Heart left ventricle (tissue), 16 donors: ENCODE measurements around the gene GABRB3. TPM values are rescaled to one million over a fixed set of nuclear protein-coding genes. Genes with fewer than 3 reads are reported as not detected.

ENCODE experiments used
- ATAC-seq, 4 donors: fragments of 200-7000 bp; cut with Tn5 transposase; one replicate each; pipeline ENCODE4 v1.9.1; 2020 to 2022; ENCODE audit warnings: moderate library complexity in 4 of 4, mild to moderate bottlenecking in 3 of 4, moderate number of reproducible peaks in 1 of 4
- DNase-seq, 5 donors: peaks; one replicate each; pipeline ENCODE4 v3.0.0-alpha.2; 2020
- H3K27ac ChIP-seq, 12 donors: fragments of 200-600 bp; sonication (generic) in 4 of 12; one replicate each; pipeline versions ENCODE4 v1.5.0 to v1.8.0; 2016 to 2022; ENCODE audit warnings: mild to moderate bottlenecking in 2 of 12
- H3K27me3 ChIP-seq, 9 donors: fragments of 200-600 bp; sonication (generic) in 2 of 9; one replicate each; pipeline versions ENCODE4 v1.5.1 to v1.8.0; 2016 to 2022; ENCODE audit warnings: mild to moderate bottlenecking in 3 of 9
- H3K36me3 ChIP-seq, 9 donors: fragments of 200-600 bp; sonication (generic) in 2 of 9; one replicate each; pipeline versions ENCODE4 v1.5.0 to v1.8.0; 2018 to 2022; ENCODE audit warnings: mild to moderate bottlenecking in 2 of 9
- H3K4me1 ChIP-seq, 12 donors: fragments of 200-600 bp; sonication (generic) in 4 of 12; one replicate each; pipeline versions ENCODE4 v1.5.0 to v1.8.0; 2016 to 2022; ENCODE audit warnings: mild to moderate bottlenecking in 3 of 12
- H3K4me3 ChIP-seq, 12 donors: fragments of 200-600 bp; sonication (generic) in 4 of 12; one replicate each; pipeline versions ENCODE4 v1.5.0 to v1.8.0; 2017 to 2022; ENCODE audit warnings: mild to moderate bottlenecking in 9 of 12, moderate library complexity in 4 of 12
- H3K9me3 ChIP-seq, 12 donors: fragments of 200-600 bp; sonication (generic) in 4 of 12; one replicate each; pipeline versions ENCODE4 v1.5.0 to v1.8.0; 2016 to 2022; ENCODE audit warnings: mild to moderate bottlenecking in 1 of 12
- POLR2A ChIP-seq, 2 donors: fragments of 450-650 bp; IDR thresholded peaks; one replicate each; pipeline ENCODE4 v1.6.1; 2017; ENCODE audit warnings: antibody characterized with exemption in 2 of 2, mild to moderate bottlenecking in 2 of 2, moderate library complexity in 2 of 2
- WGBS, 4 donors: extraction: QIAGEN DNeasy Blood & Tissue Kit in 2 of 4; methylation state at CpG; one replicate each; pipeline versions ENCODE4 v1.1.5 to v1.1.7; 2013 to 2018; 5-methylcytosine and 5-hydroxymethylcytosine counted together
- intact Hi-C, 10 donors: fragments of 100-400 bp; cut with DNase I; formaldehyde crosslinking; loops; one replicate each; pipeline versions ENCODE4 v1.11.1 to v1.14.2; 2022
- polyA plus RNA-seq, 2 donors: library from polyadenylated mRNA; stranded (reverse); fragments of 200-250 nt; gene quantifications; one replicate each; pipeline ENCODE4 v1.2.3, GENCODE V29; 2013
- total RNA-seq, 9 donors: library from RNA; depleted of rRNA in 2 of 9; stranded (reverse); fragments of >200 nt in 2 of 9; fragmentation: NEBNext Ultra II Directional in 3 of 9; extraction: Animal tissue kit (Norgen Biotek cat#: 25700) in 3 of 9; gene quantifications; one replicate each; pipeline versions ENCODE4 v1.1.0 to v1.2.4, GENCODE V29; 2016 to 2023
- TF ChIP-seq, protein P1 (sequence below), 12 donors: fragments of 200-600 bp; sonication (generic) in 4 of 12; IDR thresholded peaks; one replicate each; pipeline versions ENCODE4 v1.5.0 to v1.8.0; 2018 to 2022; ENCODE audit warnings: antibody characterized with exemption in 12 of 12, mild to moderate bottlenecking in 5 of 12
- donor health status: ischemic (EF 13 %, LVEDD 7.1; RV severe dilation, severe dysfunction).
- donor health status: healthy with polysubstance abuse.
- donor health status: DM: no; HTN: yes; CAD: no.
- donor health status: DM: no; HTN: no; CAD: no.
- donor health status: ischemic (EF 25% LVEDD 6.9; RV normal size, moderate dysfunction).
- donor health status: ischemic (EF 25% LVEDD 5.7; RV mildly dilated, moderate dysfunction).
- donor health status: healthy.
- donor health status: DM: yes; HTN: yes; CAD: no.
- donor health status: ischemic (EF 35%, LVEDD 5.7; RV mildly dilated, moderate dysfunction).
- donor health status: nonischemic (EF 11% LVEDD 7.7; RV severe dilation, severe dysfunction).
- donor health status: DM: yes; HTN: yes; CAD: no.
- donor health status: PGD.
- donor health status: ischemic (EF 29% LVEDD 5.4; RV normal size, mild dysfunction).
- donor health status: nonischemic (EF 23%, LVEDD 6.1; RV moderate dilation, normal function).

The GABRB3 gene
- total and polyA plus RNA-seq, 11 donors: 0.42 to 4.4 (median 1.7) TPM

DNA sequence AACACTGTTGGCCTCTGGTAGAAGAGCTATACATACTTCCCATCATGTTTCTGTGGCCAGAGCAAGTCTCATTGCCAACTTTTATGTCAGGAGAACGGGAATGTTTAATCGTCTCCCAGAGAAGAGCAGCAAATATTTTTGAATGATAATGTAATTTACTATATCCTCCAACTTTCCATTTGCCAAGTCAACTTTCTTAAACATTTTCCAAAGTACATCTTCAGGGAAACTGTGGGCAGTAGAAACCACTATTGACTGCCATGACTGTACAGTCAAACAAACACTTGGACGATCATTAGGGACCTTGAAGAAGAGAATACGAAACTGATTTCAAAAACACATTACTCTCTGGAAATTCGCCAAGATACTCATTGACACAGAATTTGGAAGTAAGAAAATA is 201.5 kb downstream of the GABRB3 start:
- H3K4me1 ChIP-seq: no peaks in the 10 kb centered on the region
- intact Hi-C loops: no loop called here
- TF ChIP-seq, protein P1, sequence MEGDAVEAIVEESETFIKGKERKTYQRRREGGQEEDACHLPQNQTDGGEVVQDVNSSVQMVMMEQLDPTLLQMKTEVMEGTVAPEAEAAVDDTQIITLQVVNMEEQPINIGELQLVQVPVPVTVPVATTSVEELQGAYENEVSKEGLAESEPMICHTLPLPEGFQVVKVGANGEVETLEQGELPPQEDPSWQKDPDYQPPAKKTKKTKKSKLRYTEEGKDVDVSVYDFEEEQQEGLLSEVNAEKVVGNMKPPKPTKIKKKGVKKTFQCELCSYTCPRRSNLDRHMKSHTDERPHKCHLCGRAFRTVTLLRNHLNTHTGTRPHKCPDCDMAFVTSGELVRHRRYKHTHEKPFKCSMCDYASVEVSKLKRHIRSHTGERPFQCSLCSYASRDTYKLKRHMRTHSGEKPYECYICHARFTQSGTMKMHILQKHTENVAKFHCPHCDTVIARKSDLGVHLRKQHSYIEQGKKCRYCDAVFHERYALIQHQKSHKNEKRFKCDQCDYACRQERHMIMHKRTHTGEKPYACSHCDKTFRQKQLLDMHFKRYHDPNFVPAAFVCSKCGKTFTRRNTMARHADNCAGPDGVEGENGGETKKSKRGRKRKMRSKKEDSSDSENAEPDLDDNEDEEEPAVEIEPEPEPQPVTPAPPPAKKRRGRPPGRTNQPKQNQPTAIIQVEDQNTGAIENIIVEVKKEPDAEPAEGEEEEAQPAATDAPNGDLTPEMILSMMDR (IDR thresholded peaks at IDR 0.05): no peak
- TF ChIP-seq POLR2A (IDR thresholded peaks at IDR 0.05): no peak
- H3K27ac ChIP-seq: no peak overlapping the region
- DNase-seq (no peak), ATAC-seq (no peak)
- no peak overlapping the region for H3K4me3 ChIP-seq
- 72 to 84% (median 76%) methylated on average over 5 of the region's 5 CpGs for WGBS, 4 donors
- peaks cover 0 to 16% (median 0%) of the 10 kb centered on the region in 12 donors for H3K9me3 ChIP-seq
- H3K36me3 ChIP-seq: no peaks in the 10 kb centered on the region
- H3K27me3 ChIP-seq: no peaks in the 10 kb centered on the region

GRCh38 chr15:26565542-26565941 is 207.3 kb downstream of the GABRB3 start:
- H3K27me3 ChIP-seq: no peaks in the 10 kb centered on the region
- no peak for ATAC-seq
- no peaks in the 10 kb centered on the region for H3K36me3 ChIP-seq
- peaks cover 0 to 10% (median 0%) of the 10 kb centered on the region in 12 donors for H3K4me1 ChIP-seq
- TF ChIP-seq POLR2A (IDR thresholded peaks at IDR 0.05): no peak
- TF ChIP-seq, protein P1 (IDR thresholded peaks at IDR 0.05): no peak
- DNase-seq: no peak
- WGBS, 4 donors: 90 to 96% (median 91%) methylated on average over 6 of the region's 6 CpGs
- no peak overlapping the region for H3K4me3 ChIP-seq
- H3K27ac ChIP-seq: no peak overlapping the region
- no peaks in the 10 kb centered on the region for H3K9me3 ChIP-seq
- intact Hi-C loops: no loop called here

- no peaks in the 10 kb centered on the region for H3K27me3 ChIP-seq
- intact Hi-C loops: no loop called here
- H3K36me3 ChIP-seq: no peaks in the 10 kb centered on the region
- TF ChIP-seq POLR2A (IDR thresholded peaks at IDR 0.05): no peak
- TF ChIP-seq, protein P1 (IDR thresholded peaks at IDR 0.05): no peak
- H3K4me3 ChIP-seq: no peak overlapping the region
- WGBS, 4 donors: 70 to 90% (median 77%) methylated on average over 6 of the region's 6 CpGs
- ATAC-seq (no peak), DNase-seq (no peak)
- H3K4me1 ChIP-seq: peaks cover 0 to 10% (median 0%) of the 10 kb centered on the region in 12 donors
- no peak overlapping the region for H3K27ac ChIP-seq
- no peaks in the 10 kb centered on the region for H3K9me3 ChIP-seq
Observed at GRCh38 chr15:26564361-26564760, 208.5 kb downstream of the GABRB3 start.

DNA sequence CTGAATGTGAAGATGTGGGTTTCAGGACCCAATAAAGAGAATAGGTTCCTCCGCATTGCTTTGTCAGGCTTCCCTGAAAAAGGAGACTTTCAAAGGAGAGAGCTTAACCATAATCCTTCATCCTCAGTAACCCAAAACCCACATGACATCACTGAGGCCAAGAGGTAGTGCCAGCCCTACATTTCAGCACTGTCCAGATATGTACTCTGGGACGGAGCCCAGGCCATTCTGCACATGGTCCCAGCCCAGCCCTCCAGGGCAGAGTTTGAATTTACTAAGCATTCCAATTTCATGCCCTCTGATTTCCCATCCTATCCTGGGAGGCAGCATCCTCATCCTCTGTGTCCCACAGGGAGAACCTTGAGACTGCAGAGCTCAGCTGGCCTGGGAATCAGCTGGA is 210.5 kb downstream of the GABRB3 start:
- TF ChIP-seq, protein P1 (IDR thresholded peaks at IDR 0.05): no peak
- no peak for TF ChIP-seq POLR2A (IDR thresholded peaks at IDR 0.05)
- Histone ChIP-seq H3K9me3 (peaks cover 0 to under 1% (median 0%) of the 10 kb centered on the region in 12 donors), H3K36me3 (no peaks in the 10 kb centered on the region), H3K27me3 (no peaks in the 10 kb centered on the region), H3K27ac (no peak overlapping the region), H3K4me1 (peaks cover 0 to 10% (median 0%) of the 10 kb centered on the region in 12 donors), H3K4me3 (no peak overlapping the region)
- WGBS, 4 donors: 64 to 78% (median 69%) methylated on average over 2 of the region's 2 CpGs
- ATAC-seq: peak; percentile 63 to 90 (median 80)
- intact Hi-C loops: no loop called here
- peak in 3 of 5 donors; percentile 11 to 32 (median 21) for DNase-seq
